HEK293 (cell line): Measurements from ENCODE around the gene PDGFC.

Experiments used
- CTCF ChIA-PET: fragments of 350-600 bp; formaldehyde crosslinking; extraction: SDS; loops from one replicate; lab custom pipeline; 2021; ENCODE audit warnings: antibody characterized with exemption; lab: Yijun Ruan, JAX
- POLR2A ChIA-PET: fragments of 300-600 bp; formaldehyde crosslinking; extraction: SDS; loops from one replicate; lab custom pipeline; 2020; ENCODE audit warnings: antibody characterized with exemption, inconsistent platforms; lab: Yijun Ruan, JAX
- H3K27ac ChIP-seq: fragments of 200-500 bp; sonication (Bioruptor generic); 2 replicates; pipeline ENCODE4 v1.5.1; 2014; ENCODE audit warnings: low read depth, low read length, control low read depth, inconsistent platforms; ENCODE audit errors: extremely low read depth
- H3K36me3 ChIP-seq, 2 experiments: fragments of 200-500 bp in 1 of 2; sonication (Bioruptor generic) in 1 of 2; 1 replicate in 1 of 2; 2 replicates in 1 of 2; pipeline ENCODE4 v1.5.1; 2014 to 2017; ENCODE audit warnings: inconsistent platforms in 2 of 2, low read length in 2 of 2; ENCODE audit not compliant: control insufficient read depth in 2 of 2, insufficient read depth in 1 of 2
- H3K4me1 ChIP-seq: fragments of 200-500 bp; sonication (Bioruptor generic); 2 replicates; pipeline ENCODE4 v1.5.1; 2014; ENCODE audit warnings: mild to moderate bottlenecking, low read length, inconsistent platforms; ENCODE audit not compliant: control insufficient read depth, insufficient read depth
- H3K4me3 ChIP-seq: 2 replicates; pipeline ENCODE4 v1.5.1; 2011; ENCODE audit warnings: low read depth, mild to moderate bottlenecking, control low read depth, low read length, moderate library complexity
- H3K9me3 ChIP-seq: fragments of 200-500 bp; sonication (Bioruptor generic); 2 replicates; pipeline ENCODE4 v1.5.1; 2014; ENCODE audit warnings: low read depth, low read length, inconsistent platforms; ENCODE audit not compliant: control insufficient read depth, insufficient read depth
- KLF7 ChIP-seq: fragments of 450-650 bp; formaldehyde crosslinking; IDR thresholded peaks from 2 replicates; pipeline ENCODE4 v1.5.1; 2016; ENCODE audit warnings: missing biosample characterization, missing genetic modification characterization, borderline replicate concordance
- MEIS1 ChIP-seq: sonication (generic); formaldehyde crosslinking; IDR thresholded peaks from 2 replicates; pipeline ENCODE4 v1.8.1; 2022; ENCODE audit warnings: missing genetic modification reagents, mild to moderate bottlenecking, borderline replicate concordance
- MYNN ChIP-seq: fragments of 450-650 bp; formaldehyde crosslinking; IDR thresholded peaks from 2 replicates; pipeline ENCODE4 v1.5.1; 2016; ENCODE audit warnings: missing biosample characterization, missing genetic modification characterization, borderline replicate concordance
- SCRT2 ChIP-seq: fragments of 450-650 bp; formaldehyde crosslinking; IDR thresholded peaks from 2 replicates; pipeline ENCODE4 v1.5.1; 2016; ENCODE audit warnings: missing biosample characterization, missing genetic modification characterization
- YY2 ChIP-seq: fragments of 450-650 bp; formaldehyde crosslinking; IDR thresholded peaks from 2 replicates; pipeline ENCODE4 v1.5.1; 2016; ENCODE audit warnings: missing biosample characterization, missing genetic modification characterization
- ZBTB1 ChIP-seq: fragments of 450-650 bp; formaldehyde crosslinking; IDR thresholded peaks from 2 replicates; pipeline ENCODE4 v1.5.1; 2016; ENCODE audit warnings: missing biosample characterization, missing genetic modification characterization
- ZBTB20 ChIP-seq: fragments of 450-650 bp; formaldehyde crosslinking; IDR thresholded peaks from 2 replicates; pipeline ENCODE4 v1.5.1; 2016; ENCODE audit warnings: missing biosample characterization, missing genetic modification characterization
- ZBTB48 ChIP-seq: fragments of 450-650 bp; formaldehyde crosslinking; IDR thresholded peaks from 2 replicates; pipeline ENCODE4 v1.5.1; 2016; ENCODE audit warnings: missing biosample characterization, missing genetic modification characterization
- ZNF174 ChIP-seq: fragments of 450-650 bp; formaldehyde crosslinking; IDR thresholded peaks from 2 replicates; pipeline ENCODE4 v1.5.0; 2017; ENCODE audit warnings: missing biosample characterization, mild to moderate bottlenecking, missing genetic modification characterization
- ZNF18 ChIP-seq: fragments of 450-650 bp; formaldehyde crosslinking; IDR thresholded peaks from 2 replicates; pipeline ENCODE4 v1.5.1; 2016; ENCODE audit warnings: missing biosample characterization, missing genetic modification characterization
- ZNF248 ChIP-seq: fragments of 450-650 bp; formaldehyde crosslinking; IDR thresholded peaks from 2 replicates; pipeline ENCODE4 v1.5.1; 2017; ENCODE audit warnings: missing biosample characterization, missing genetic modification characterization
- ZNF510 ChIP-seq: fragments of 450-650 bp; formaldehyde crosslinking; IDR thresholded peaks from 2 replicates; pipeline ENCODE4 v1.5.1; 2018; ENCODE audit warnings: mild to moderate bottlenecking, missing genetic modification characterization, missing biosample characterization; ENCODE audit not compliant: insufficient replicate concordance
- ZNF514 ChIP-seq: fragments of 450-650 bp; formaldehyde crosslinking; IDR thresholded peaks from 2 replicates; pipeline ENCODE4 v1.5.1; 2016; ENCODE audit warnings: missing biosample characterization, missing genetic modification characterization
- ZNF529 ChIP-seq: fragments of 450-650 bp; formaldehyde crosslinking; IDR thresholded peaks from 2 replicates; pipeline ENCODE4 v1.5.1; 2017; ENCODE audit warnings: missing genetic modification characterization, missing biosample characterization; ENCODE audit not compliant: insufficient replicate concordance
- ZNF626 ChIP-seq: fragments of 450-650 bp; sonication (Bioruptor Pico); formaldehyde crosslinking; IDR thresholded peaks from 2 replicates; pipeline ENCODE4 v1.5.1; 2018; ENCODE audit warnings: missing biosample characterization, missing genetic modification characterization, inconsistent platforms
- ZNF830 ChIP-seq: fragments of 450-650 bp; IDR thresholded peaks from 2 replicates; pipeline ENCODE4 v1.5.0; 2018; ENCODE audit warnings: missing biosample characterization, missing genetic modification characterization, low read depth, mild to moderate bottlenecking, moderate library complexity
- TF ChIP-seq, protein P1 (sequence below): sonication (generic); formaldehyde crosslinking; IDR thresholded peaks from 2 replicates; pipeline ENCODE4 v1.8.1; 2022; ENCODE audit warnings: mild to moderate bottlenecking, moderate library complexity, missing genetic modification reagents
- TF ChIP-seq, protein P2 (sequence below): fragments of 450-650 bp; formaldehyde crosslinking; IDR thresholded peaks from 2 replicates; pipeline ENCODE4 v1.5.0; 2017; ENCODE audit warnings: missing biosample characterization, missing genetic modification characterization, borderline replicate concordance

Gene PDGFC

GRCh38 chr4:156811963-156812362 is 159.6 kb downstream of the PDGFC start:
- H3K27ac ChIP-seq = no peak overlapping the region
- CTCF ChIA-PET = no interaction called here
- no peaks in the 10 kb centered on the region for H3K9me3 ChIP-seq
- TF ChIP-seq ZNF529 (no peak), ZNF248 (tag by site-specific recombination) (no peak), ZBTB1 (tag by site-specific recombination) (no peak), ZNF174 (no peak), ZNF510 (tag by site-specific recombination) (no peak), ZBTB20 (no peak), ZNF18 (no peak), KLF7 (tag by site-specific recombination) (no peak), YY2 (tag by site-specific recombination) (no peak), ZNF830 (tag by site-specific recombination) (no peak), ZNF514 (tag by site-specific recombination) (no peak), ZNF626 (tag by site-specific recombination) (no peak)
- TF ChIP-seq, protein P1, sequence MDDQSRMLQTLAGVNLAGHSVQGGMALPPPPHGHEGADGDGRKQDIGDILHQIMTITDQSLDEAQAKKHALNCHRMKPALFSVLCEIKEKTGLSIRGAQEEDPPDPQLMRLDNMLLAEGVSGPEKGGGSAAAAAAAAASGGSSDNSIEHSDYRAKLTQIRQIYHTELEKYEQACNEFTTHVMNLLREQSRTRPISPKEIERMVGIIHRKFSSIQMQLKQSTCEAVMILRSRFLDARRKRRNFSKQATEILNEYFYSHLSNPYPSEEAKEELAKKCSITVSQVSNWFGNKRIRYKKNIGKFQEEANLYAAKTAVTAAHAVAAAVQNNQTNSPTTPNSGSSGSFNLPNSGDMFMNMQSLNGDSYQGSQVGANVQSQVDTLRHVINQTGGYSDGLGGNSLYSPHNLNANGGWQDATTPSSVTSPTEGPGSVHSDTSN (CRISPR knock-in tag) = no peak
- TF ChIP-seq, protein P2, sequence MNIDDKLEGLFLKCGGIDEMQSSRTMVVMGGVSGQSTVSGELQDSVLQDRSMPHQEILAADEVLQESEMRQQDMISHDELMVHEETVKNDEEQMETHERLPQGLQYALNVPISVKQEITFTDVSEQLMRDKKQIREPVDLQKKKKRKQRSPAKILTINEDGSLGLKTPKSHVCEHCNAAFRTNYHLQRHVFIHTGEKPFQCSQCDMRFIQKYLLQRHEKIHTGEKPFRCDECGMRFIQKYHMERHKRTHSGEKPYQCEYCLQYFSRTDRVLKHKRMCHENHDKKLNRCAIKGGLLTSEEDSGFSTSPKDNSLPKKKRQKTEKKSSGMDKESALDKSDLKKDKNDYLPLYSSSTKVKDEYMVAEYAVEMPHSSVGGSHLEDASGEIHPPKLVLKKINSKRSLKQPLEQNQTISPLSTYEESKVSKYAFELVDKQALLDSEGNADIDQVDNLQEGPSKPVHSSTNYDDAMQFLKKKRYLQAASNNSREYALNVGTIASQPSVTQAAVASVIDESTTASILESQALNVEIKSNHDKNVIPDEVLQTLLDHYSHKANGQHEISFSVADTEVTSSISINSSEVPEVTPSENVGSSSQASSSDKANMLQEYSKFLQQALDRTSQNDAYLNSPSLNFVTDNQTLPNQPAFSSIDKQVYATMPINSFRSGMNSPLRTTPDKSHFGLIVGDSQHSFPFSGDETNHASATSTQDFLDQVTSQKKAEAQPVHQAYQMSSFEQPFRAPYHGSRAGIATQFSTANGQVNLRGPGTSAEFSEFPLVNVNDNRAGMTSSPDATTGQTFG (tag by site-specific recombination) = no peak
- TF ChIP-seq, all 188 proteins: peak for 0
- Histone ChIP-seq H3K4me1 (peaks cover 7% of the 10 kb centered on the region), H3K36me3 (no peaks in the 10 kb centered on the region), H3K4me3 (no peak overlapping the region)
- POLR2A ChIA-PET = no interaction called here

DNA sequence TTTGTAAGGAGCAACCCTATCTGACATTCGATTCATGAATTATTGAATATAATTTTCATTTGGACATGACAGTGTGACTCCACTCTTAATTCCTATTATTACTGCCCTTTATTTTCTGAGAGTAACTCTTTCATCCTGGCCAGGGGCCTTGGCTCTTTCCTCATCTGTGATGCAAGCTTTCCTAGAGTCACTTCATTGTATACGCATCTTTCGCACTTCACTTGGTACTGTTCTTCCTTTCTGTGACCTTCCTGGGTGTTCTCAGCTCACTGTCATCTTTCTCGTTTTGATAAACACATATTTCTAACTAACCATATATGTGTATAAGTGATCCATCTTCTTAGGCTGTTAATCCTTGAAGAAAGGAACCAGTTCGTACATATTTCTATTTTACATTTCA is 160.3 kb downstream of the PDGFC start:
- Histone ChIP-seq H3K27ac (no peak overlapping the region), H3K4me1 (peaks cover 3% of the 10 kb centered on the region; the same call in 1 of the 2 replicates), H3K36me3 (no peaks in the 10 kb centered on the region), H3K9me3 (no peaks in the 10 kb centered on the region), H3K4me3 (no peak overlapping the region)
- ChIA-PET POLR2A (no interaction called here), CTCF (no interaction called here)
- no peak for TF ChIP-seq MYNN (tag by site-specific recombination)
- TF ChIP-seq, protein P1 (CRISPR knock-in tag) = no peak
- TF ChIP-seq ZBTB48 (tag by site-specific recombination) = no peak
- TF ChIP-seq MEIS1 (CRISPR knock-in tag) = no peak
- no peak for TF ChIP-seq SCRT2
